DLD1 (cell line): ENCODE data around the gene NMU.
"Not testable (repeated sequence)": the region's sequence is repeated elsewhere in the genome, so short reads cannot be mapped to it uniquely, and the experiment has no call there.

ENCODE experiments used
- in situ Hi-C: cut with HindIII; loops from 2 replicates; pipeline ENCODE4 v1.10.0; 2017; ENCODE audit warnings: low sequenced_read_pairs

NMU gene

GRCh38 chr4:55635741-55636655 is at the start of gene NMU:
Gene NMU (minus strand): TSS chr4:55636298. CDS start chr4:55636192, 106 bp downstream.
- in situ Hi-C loops = no loop called here

GRCh38 chr4:55684276-55684675 is 48.2 kb upstream of the NMU start:
- in situ Hi-C loops = no loop called here

- in situ Hi-C loops = not testable (repeated sequence)
These were observed 46.7 kb upstream of the NMU start for GRCh38 chr4:55682797-55683196.

GRCh38 chr4:55682295-55682694 is 46.2 kb upstream of the NMU start:
- in situ Hi-C loops = no loop called here

- in situ Hi-C loops = no loop called here
These were observed 45.3 kb upstream of the NMU start for GRCh38 chr4:55681430-55681829.

GRCh38 chr4:55675196-55675793 is 39.2 kb upstream of the NMU start:
- in situ Hi-C loops = no loop called here

- in situ Hi-C loops = no loop called here
These were observed 37.3 kb upstream of the NMU start for GRCh38 chr4:55673424-55673823.

- in situ Hi-C loops = no loop called here
These were observed 35.6 kb upstream of the NMU start for GRCh38 chr4:55671667-55672066.

GRCh38 chr4:55670695-55671094 is 34.6 kb upstream of the NMU start:
- in situ Hi-C loops = no loop called here

- in situ Hi-C loops = no loop called here
These were observed 32.4 kb upstream of the NMU start for GRCh38 chr4:55668449-55668848.

GRCh38 chr4:55666535-55666934 is 30.4 kb upstream of the NMU start:
- in situ Hi-C loops = no loop called here

GRCh38 chr4:55663145-55663544 is 27.0 kb upstream of the NMU start:
- in situ Hi-C loops = no loop called here

GRCh38 chr4:55661398-55662056 is 25.4 kb upstream of the NMU start:
- in situ Hi-C loops = no loop called here

- in situ Hi-C loops = no loop called here
These were observed 22.6 kb upstream of the NMU start for GRCh38 chr4:55658657-55659056.

- in situ Hi-C loops = no loop called here
These were observed 18.0 kb upstream of the NMU start for GRCh38 chr4:55654131-55654530.

- in situ Hi-C loops = no loop called here
These were observed 14.4 kb upstream of the NMU start for GRCh38 chr4:55650483-55650882.

GRCh38 chr4:55637272-55637820 is 1.2 kb upstream of the NMU start:
- in situ Hi-C loops = no loop called here

GRCh38 chr4:55636656-55636999 is 530 bp upstream of the NMU start:
- in situ Hi-C loops = no loop called here

- in situ Hi-C loops = no loop called here
These were observed 816 bp downstream of the NMU start for GRCh38 chr4:55635282-55635681.

- in situ Hi-C loops = no loop called here
These were observed 1.5 kb downstream of the NMU start for GRCh38 chr4:55634417-55635128.

- in situ Hi-C loops = no loop called here
These were observed 2.2 kb downstream of the NMU start for GRCh38 chr4:55633903-55634302.
